Activated CD8-positive, alpha-beta memory T cell treated with anti-CD3 and anti-CD28 coated beads, Interleukin-2, amount 50 U/mL, for 24 hours (primary cell): ENCODE data around the gene COASY.

Experiments
- DNase-seq: peaks from one replicate; pipeline ENCODE4 v3.0.0-alpha.2; 2020; ENCODE audit errors: extremely low read depth

Gene COASY

GRCh38 chr17:42561897-42562387 is at the start of gene COASY:
COASY (plus strand) TSS chr17:42562148; CDS start chr17:42562623, 475 bp downstream.
- peak; percentile 89 for DNase-seq

GRCh38 chr17:42512246-42512645 is 49.7 kb upstream of the COASY start:
- DNase-seq, result no peak

GRCh38 chr17:42512733-42513251 is 49.2 kb upstream of the COASY start:
- no peak for DNase-seq

GRCh38 chr17:42513686-42514085 is 48.3 kb upstream of the COASY start:
- DNase-seq, result no peak

GRCh38 chr17:42514279-42514678 is 47.7 kb upstream of the COASY start:
- DNase-seq, result no peak

GRCh38 chr17:42514867-42515266 is 47.1 kb upstream of the COASY start:
- no peak for DNase-seq

- peak; percentile 59 for DNase-seq
Measured at GRCh38 chr17:42517516-42517915, 44.4 kb upstream of the COASY start.

- DNase-seq, result no peak
Measured at GRCh38 chr17:42518046-42518754, 43.7 kb upstream of the COASY start.

- no peak for DNase-seq
Measured at GRCh38 chr17:42518755-42519545, 43.0 kb upstream of the COASY start.

GRCh38 chr17:42519546-42520491 is 42.1 kb upstream of the COASY start:
- no peak for DNase-seq

GRCh38 chr17:42520540-42520951 is 41.4 kb upstream of the COASY start:
- DNase-seq, result no peak

- no peak for DNase-seq
Measured at GRCh38 chr17:42521036-42521435, 40.9 kb upstream of the COASY start.

GRCh38 chr17:42521666-42522262 is 40.2 kb upstream of the COASY start:
- no peak for DNase-seq

GRCh38 chr17:42522263-42522790 is 39.6 kb upstream of the COASY start:
- no peak for DNase-seq

GRCh38 chr17:42522798-42523278 is 39.1 kb upstream of the COASY start:
- DNase-seq, result no peak

GRCh38 chr17:42525221-42525620 is 36.7 kb upstream of the COASY start:
- DNase-seq, result no peak

- DNase-seq, result no peak
Measured at GRCh38 chr17:42526031-42526444, 35.9 kb upstream of the COASY start.

GRCh38 chr17:42527932-42528331 is 34.0 kb upstream of the COASY start:
- DNase-seq, result no peak

- DNase-seq, result no peak
Measured at GRCh38 chr17:42529061-42529460, 32.9 kb upstream of the COASY start.

GRCh38 chr17:42530952-42531454 is 30.9 kb upstream of the COASY start:
- DNase-seq, result no peak
